Medulla oblongata (tissue), 1 donor: Measurements from ENCODE around the gene S100A1.

Experiments
- DNase-seq: peaks from one replicate; pipeline ENCODE4 v3.0.0-alpha.2; 2015; ENCODE audit errors: extremely low spot score

Gene S100A1

DNA sequence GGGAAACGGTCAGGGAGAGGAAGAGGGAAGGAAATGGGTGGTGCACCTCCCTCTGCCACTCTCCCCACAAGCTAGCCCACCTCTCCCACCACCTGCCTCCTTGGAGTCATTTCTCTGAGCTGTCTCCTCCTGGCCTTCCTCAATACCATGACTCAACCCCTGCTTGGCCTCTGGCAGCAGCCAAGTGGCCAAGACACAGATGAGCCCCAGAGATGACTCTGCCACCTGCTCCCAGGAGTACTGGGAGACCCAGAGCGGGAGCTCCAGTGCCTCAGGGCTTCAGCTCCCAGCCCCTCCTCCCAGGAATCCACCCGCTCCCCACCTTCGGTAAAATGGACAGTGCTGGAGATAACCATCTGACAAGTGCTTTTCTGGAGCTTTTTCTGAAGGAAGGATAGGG, 17.9 kb upstream of the S100A1 start:
- no peak for DNase-seq

DNA sequence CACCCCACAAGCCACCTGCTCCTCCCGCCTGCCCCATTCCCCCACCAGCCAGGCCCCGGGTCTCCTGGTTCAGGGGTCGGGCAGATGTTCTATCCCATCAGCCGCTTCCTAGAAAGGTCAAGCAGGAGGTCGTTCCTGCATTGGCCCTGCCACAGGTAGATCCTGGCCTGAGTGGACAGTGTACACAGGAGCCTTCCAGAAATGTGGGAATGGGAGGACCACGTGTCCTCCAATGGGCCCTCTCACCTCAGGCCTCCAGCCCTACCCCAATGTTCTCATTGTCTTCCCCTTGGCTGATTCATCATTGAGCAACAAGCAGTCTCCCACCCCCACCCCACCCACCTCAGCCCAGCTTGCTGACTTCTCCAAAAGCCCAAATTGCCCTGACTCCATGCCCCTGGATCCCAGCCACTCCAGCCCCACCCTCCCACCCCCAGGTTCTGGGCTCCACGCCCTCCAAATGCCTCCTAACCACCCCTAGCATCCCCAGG, 17.4 kb upstream of the S100A1 start:
- no peak for DNase-seq

DNA sequence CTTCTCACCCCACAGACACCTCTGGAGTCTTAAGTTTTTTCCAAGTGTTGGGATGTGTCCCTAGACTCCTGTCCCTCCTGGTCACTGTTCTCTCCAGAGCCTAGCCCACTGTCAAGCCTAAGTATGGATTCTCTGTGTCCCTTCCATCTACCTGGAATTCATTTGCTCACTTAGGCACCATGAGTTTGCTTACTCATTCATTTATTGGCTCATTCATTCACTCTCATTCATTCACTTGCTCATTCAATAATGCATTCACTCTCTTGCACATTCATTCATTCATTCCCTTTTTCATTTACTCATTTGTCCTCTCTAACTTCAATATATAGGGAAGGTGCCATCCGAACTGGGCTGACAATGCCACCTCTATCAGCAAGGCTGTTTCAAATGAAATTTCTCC, 16.9 kb upstream of the S100A1 start:
- no peak for DNase-seq

DNA sequence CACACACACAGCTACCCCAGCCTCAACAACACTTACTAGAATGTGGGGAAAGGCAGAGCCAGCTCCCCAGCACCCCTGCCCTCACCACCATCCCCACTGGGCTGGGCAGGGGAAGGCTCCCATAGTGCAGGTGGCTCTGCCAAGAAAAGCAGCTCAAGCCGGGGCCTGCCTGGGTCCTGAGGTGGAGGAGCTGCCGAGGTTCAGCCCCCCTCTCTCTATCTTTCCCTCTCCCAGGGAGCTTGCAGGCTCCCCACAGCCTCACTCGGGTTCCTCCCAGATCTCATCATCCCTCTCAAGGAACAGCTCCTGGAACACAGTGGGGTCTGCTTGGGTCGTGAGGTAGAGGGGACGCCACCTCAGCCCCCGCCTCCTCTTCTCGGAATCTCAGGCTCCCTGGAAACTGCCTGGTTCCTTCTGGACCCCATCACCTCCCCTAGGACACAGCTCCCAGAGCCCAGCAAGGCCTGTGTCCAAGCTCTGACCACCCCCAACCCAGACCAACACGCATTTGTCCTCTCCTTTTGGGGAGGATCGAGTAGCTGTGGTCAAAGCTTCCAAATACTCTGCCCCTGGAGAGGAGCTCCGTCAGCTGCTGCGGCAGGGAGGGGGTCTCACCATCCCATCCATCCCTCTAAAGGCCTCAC, 16.0 kb upstream of the S100A1 start:
- peak; percentile 23 for DNase-seq

DNA sequence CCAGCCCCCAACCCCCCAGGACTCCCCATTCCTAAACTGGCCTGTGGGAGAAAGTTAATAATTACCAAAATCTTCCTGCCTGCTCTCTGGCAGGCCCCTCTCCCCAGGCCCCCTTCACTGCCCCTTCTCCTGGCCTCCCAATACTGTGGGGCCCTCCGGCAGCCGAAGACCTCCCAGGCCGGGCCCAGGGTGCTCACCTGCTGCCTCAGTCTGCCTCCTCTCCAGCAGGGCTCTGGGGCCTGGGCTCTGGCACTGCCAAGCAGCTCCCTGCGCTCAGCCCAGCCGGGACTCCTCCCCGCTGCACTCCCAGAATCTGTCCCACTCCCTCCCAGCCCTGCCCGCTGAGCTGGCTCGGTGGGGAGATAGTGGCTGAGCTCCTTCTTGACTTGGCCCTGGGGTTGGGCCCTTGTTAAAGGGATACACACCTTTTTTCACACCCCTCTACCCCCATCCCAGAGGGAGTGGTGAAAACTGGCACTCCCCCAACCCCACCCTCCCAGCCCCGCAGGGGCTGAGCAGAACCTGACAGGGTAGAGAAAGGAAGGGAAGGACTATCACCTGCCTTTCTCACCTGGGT, 15.4 kb upstream of the S100A1 start, which contains the start of gene S100A16:
Gene S100A16, minus strand, starts transcription at position 383 of the 577 bp plus-strand sequence. CDS start 4,986 bp downstream, outside the sequence.
- DNase-seq, result peak; percentile 60

DNA sequence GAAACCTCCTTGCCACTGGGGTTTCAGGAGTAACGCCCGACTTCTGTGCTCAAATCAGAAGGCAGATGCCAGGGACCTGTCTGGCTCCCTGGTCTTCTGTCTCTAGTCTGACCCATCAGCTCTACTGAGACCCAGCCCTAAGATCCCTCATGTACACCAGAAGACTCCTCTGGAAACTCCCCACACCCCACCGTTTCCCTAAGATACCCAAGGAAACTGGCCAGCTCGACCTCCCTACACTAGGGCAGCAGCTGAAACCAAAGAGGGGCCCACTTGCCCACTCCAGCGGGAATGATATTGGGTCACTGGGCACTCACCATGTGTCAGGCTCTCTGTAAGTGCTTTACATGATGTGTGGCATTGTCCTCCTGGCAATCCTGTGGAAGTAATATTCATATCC, 14.8 kb upstream of the S100A1 start:
- no peak for DNase-seq

DNA sequence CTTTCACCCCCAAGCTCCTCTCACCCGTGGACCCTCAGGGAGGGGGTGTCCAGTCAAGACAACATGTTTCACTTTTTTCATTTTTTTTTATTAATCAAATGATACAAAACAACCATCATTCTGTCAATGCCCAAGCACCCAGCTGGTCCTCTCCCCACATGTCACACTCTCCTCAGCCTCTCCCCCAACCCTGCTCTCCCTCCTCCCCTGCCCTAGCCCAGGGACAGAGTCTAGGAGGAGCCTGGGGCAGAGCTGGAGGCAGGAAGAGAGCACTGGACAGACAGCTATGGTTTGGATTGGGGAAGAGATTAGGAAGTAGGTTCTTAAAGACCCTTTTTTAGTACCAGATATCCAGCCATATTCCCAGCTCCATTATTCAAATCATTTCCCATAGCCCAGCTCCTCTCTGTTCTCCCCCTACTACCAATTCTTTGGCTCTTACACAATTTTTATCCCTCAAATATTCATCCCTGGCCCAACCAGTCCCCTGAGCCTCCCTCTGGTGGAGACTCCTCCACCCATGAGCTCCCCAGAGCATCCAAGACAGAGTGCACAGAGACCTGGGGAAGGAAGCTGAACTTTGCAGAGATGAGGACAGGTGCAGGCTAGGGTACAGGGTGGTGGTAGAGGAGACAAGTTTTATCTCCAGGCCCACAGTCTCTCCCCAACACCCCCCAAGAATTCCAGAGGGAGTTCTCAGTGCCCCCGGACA, 13.9 kb upstream of the S100A1 start:
- DNase-seq, result no peak

DNA sequence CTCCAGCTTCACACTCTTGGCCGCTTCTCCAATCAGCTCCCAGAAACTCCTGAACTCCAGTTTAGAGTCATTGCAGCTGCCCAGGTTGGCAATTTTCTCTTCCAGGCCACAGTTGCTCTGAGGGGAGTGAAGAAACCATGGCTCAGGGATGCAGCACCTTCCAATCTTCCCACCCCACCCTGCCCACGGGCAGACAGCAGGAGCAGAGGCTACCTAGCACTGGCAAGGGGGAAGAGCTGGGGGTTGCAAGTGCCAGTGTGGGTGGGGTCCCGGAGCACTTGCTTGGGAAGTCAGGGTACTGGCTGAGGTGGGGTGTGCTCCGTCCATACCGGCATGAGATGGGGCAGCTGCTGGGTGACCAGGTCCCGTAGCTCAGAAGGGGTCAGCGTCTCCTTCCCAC, 13.3 kb upstream of the S100A1 start:
- no peak for DNase-seq

DNA sequence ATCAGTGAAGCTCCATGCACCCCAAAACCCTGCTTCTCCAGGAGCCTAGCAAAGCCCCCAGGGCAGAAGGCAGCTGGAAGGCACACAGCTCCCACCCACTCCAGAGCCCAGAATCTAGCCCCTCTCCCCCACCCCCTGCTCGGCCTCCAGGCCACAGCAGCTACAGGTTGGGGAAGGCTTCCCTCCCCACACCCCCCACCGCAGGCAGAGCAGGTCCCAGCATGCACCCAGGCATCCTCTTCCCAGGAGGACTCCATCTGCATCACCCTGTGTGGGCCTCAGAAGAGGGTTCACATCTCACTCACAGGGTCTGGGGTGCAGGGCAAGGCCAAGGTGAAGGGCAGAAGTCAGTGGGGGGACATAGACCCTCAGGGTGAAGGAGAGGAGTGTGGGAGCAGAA, 12.8 kb upstream of the S100A1 start:
- no peak for DNase-seq

DNA sequence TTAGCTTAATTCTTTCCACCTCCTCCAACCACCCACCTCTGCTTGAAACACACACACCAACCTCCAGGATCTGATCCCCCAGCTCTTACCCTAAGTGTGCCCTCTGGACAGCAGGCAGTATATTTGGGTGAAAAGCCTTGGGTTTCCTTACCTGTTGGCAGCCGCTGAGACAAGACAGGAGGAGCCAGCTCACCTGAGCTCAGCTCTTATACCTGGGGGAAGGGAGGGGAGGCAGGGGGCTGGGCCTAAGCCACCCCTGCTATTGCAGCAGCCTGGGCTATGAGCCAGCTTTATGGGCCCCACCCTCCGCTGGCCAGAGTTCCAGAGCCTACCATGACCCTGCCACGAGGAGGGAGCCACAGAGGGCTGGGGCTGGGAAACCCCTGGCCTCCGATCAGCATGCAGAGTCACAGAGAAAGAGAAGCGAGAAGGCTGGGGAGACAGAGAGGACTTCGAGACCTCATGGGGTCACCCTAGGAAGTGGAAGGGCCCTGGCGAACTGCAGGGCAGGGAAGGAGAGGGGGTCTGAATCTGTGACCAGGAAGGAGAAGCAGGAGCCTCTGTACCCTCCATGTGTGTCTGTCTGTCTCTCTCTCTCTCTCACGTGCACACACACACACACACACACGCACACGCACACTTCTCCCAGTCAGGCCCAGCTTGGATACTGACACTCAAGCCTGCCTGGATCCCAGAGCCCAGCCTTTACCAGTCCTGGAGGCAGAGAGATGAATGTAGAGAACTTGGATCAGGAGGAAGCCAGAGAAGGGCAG, 11.9 kb upstream of the S100A1 start, which contains the start of gene S100A14:
Gene S100A14, minus strand, starts transcription at position 182 of the 773 bp plus-strand sequence. CDS start 467 bp downstream, outside the sequence.
- DNase-seq, result no peak

DNA sequence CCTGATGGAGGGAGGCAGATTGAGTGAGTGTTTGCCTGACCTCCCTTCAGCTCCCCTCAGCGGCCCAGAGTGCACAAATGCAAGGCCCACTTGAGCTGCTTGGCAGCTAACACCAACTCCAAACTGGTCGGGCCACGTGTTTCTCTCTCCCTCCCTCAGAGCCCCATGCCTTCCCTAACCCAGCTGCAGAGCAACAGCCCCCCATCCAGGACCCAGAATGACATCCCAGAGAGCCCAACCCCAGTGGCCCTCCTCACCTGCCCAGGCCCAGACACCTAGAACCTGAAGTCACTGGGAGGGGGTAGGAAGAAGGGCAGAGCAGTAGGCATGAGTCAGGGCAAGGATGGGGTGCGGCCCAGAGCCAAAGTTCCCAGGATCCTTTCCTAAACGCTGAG, 11.3 kb upstream of the S100A1 start:
- DNase-seq, result no peak

DNA sequence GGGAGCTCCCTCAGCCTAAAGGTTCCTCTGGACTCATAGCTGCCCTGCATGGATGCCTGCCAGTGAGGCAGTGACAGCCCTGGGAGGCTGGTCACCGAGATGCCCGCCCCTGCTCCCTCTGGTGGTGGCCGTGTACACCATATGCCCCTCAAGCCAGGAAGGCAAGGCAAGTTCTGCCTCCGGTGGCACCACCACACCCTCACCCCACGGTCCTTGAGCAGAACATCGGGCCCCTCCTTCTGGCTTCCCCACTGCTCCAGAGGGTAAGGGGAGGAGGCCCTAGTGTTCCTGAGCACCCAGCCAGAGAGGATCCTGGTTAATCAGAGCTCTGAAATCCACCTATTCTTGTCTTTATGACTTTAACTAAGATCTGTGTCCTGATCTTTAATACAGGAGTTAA, 10.6 kb upstream of the S100A1 start:
- DNase-seq, result no peak

DNA sequence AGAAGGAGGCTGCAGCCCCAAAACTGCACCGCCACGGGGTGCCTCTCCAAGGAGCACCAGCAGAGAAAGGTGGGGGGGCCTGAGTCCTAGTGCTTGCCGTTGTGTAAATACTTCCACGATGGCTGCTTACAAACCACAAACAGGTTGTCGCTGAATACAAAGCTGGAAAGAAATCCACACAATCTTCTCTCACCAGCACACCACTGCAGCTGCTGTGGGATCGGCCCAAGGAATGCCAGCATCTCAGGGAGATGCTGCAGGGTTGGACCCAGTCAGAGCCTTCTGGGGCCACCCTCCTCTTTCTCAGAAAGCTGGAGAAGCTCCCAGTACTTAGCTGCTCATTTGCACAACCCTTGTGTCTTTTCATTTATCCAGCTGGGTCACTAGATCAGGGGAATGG, 9.1 kb upstream of the S100A1 start:
- DNase-seq, result no peak

DNA sequence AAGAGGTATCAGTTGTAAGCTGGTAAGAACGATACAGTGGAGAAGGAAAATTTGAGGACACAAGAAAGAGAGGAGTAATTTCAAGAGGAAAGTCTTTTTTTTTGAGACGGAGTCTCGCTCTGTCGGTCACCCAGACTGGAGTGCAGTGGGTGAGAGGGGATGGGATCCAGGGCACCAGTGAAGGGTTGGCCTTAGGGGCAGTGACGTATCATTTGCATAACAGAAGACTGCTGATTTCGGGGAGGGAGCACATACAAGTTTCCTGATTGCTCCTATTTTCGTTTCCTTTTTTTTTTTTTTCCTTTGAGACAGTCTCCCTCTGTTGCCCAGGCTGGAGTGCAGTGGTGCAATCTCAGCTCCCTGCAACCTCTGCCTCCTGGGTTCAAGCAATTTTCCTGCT, 5.1 kb upstream of the S100A1 start:
- DNase-seq, result no peak

DNA sequence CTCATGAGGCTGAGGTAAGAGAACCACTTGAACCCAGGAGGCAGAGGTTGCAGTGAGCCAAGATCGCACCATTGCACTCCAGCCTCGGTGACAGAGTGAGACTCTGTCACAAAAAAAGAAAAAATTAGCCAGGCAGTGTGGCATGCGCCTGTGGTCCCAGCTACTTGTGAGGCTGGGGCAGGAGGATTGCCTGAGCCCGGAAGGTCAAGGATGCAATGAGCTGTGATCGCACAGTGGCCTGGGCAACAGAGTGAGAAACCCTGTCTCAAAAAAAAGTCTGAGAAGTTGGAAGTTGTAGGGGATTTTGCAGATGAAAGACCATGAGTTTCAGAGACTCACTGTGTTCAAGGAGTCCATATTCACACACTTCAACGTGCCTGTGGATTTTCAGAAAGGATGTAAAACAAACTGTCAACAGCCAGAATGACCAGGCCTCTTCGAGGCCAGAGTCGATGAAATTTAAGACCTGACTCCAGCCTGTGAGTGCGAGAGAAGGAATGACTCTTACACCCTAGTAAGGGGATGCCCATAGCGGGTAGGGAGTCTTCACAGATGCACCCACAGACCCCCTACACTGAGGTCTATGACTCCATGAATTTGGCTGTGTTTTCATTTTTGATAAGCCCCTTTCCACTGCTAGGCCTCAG, 3.1 kb upstream of the S100A1 start:
- no peak for DNase-seq

DNA sequence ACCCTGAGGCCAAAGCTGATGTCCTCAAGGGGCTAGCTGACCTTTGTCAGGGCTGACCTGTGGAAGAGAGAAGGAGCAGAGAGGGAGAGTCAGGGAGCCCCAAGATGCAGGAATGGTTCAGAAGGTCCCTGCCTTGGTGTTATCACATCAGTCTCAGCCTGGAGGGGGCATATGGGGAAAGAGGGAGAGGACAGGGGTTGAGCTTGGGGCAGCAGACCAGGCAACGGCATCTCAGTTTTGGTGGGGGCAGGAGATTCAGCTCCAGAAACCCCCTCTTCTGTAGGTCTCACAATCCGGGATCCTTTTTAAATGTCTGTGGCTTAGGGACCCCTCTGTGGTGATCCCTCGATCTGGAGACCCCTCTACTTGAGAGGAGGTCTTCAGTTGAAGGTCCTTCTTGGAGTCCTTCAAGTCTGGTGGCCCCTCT, 1.7 kb upstream of the S100A1 start:
- DNase-seq, result no peak

DNA sequence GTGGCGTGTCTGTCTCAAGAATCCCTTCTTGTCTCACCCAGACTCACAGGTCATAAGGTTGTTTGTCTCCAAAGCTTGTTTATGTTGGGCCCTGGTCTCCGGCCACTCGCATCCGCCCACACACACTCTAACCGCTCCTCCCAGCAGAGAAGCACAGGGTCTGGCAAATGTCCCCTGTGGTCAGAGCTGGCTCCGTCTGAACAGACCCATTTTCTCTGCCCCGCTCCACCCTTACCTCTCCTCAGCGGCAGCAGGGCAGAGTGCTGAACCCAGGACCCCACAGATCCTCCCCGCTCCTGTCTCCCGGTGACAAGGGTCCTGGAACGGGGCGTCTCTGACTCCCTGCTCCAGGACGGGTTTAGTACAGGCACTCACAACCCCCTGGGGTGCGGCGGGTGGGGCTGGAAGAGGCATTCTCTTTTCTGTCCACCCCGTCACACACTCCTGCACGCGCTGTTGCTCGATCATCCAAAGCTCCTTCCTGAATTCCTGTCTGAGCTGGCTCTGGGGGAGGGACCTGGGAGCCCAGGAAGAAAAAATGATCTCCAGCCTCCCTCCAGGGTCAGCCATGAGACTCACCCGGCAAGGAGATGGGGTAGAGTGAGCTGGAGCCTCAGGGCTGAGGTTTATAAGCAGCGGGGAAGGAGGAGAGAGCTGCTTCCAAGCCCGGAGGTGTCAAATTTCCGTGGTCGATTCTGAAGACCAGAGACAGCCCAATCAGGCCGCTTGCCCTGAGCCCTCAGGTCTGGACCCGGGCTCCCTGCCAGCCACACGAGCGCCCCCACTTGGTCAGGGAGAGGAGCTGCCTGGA, 1.1 kb upstream of the S100A1 start, which contains the start of gene S100A13:
Gene S100A13, minus strand, starts transcription at position 602 of the 811 bp plus-strand sequence. CDS start 1,033 bp downstream, outside the sequence.
- peak; percentile 69 for DNase-seq

DNA sequence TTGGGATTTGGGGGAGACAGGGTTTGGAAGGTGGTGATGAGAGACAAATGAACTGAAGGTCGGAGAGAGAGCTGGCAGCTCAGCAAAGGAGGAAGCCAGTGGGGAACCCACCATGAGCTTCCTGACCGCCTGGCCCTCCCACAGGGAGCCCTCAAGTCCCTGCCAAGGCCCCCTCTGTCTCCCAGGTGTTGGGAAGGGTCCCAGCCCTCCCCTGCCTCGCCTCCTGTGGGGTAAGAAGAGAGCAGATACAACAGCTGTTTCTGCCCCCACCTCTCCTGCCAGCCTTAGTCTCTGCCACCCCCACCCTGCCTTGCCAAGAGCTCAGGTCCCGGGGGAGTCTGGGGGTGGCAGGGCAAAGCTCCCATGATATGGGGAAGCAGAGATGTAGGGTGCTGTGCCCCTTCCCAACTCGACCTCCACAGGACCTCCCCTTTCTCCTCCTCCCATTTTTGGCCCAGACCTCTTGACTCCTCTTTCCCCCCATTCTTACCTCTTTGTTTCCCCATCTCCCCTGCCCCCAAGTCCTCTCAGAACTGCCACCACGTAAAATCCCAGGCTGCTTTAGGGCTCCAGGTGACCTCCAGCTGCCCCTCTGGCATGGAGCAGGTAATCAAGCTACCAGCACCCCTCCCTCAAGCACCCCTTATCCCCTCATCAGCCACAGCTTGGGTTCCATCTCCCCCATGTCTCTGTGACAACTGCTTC, 556 bp downstream of the S100A1 start:
- DNase-seq, result no peak

DNA sequence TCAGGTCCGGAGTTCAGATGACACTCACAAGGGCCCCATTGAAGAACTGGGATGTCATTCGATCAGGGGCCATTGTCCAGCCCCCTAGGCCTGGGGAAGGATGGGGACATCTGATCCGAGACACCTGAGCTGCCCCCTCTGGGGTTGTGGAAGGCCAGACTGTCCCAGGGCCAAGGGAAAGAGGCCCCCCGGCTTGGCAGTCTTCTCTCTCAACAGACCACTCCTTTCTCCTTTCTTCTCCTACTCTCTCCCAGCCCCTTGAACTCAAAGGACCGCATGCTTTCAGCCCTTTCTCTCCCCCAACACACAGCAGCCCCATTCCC, 1.1 kb downstream of the S100A1 start:
- no peak for DNase-seq

DNA sequence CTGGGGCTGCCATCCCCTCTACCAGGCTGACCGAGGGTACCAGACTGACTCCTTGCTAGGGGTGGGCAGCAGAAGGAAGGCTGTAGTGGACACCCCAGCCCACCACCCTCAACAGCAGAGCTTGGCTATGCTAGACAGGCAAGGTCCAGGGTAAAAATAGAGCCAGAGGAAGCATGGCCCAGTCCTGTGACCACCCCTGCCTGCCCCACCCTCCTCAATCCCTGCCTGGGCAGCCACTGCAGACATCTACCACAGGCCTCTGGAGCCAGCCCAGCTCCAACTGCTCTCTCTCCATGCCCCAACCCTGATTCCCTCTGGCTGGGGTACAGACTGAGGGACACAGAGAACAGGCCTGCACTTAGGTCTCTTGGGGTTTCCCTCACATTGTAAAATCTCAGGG, 1.7 kb downstream of the S100A1 start:
- peak; percentile 75 for DNase-seq
